H9 (cell line): Measurements from ENCODE around the gene GALNT10. TPM values are rescaled to one million over a fixed set of nuclear protein-coding genes. Genes with fewer than 3 reads are reported as not detected.

Experiments
- DNase-seq: peaks from one replicate; pipeline ENCODE4 v3.0.0-alpha.2; 2017
- H2AFZ ChIP-seq: one replicate; pipeline ENCODE4 v1.6.1; 2013; ENCODE audit warnings: mild to moderate bottlenecking, low read length, control low read depth, moderate library complexity
- H2AK5ac ChIP-seq: 2 replicates; pipeline ENCODE4 v1.6.1; 2013; ENCODE audit warnings: low read length, control low read depth, mixed read lengths; ENCODE audit not compliant: insufficient read length
- H2BK120ac ChIP-seq: one replicate; pipeline ENCODE4 v1.6.1; 2013; ENCODE audit warnings: low read depth, mild to moderate bottlenecking, low read length, control low read depth, inconsistent platforms; ENCODE audit not compliant: poor library complexity, severe bottlenecking
- H2BK12ac ChIP-seq: 2 replicates; pipeline ENCODE4 v1.6.1; 2013; ENCODE audit warnings: low read length, control low read depth, mixed read lengths, low read depth; ENCODE audit not compliant: insufficient read length
- H2BK15ac ChIP-seq: 2 replicates; pipeline ENCODE4 v1.6.1; 2013; ENCODE audit warnings: low read depth, low read length, control low read depth
- H2BK20ac ChIP-seq: one replicate; pipeline ENCODE4 v1.6.1; 2013; ENCODE audit warnings: low read depth, mild to moderate bottlenecking, low read length, control low read depth, inconsistent platforms; ENCODE audit not compliant: poor library complexity, severe bottlenecking
- H2BK5ac ChIP-seq: 2 replicates; pipeline ENCODE4 v1.6.1; 2013; ENCODE audit warnings: low read length, control low read depth, mixed read lengths; ENCODE audit not compliant: insufficient read length
- H3K14ac ChIP-seq: 2 replicates; pipeline ENCODE4 v1.6.1; 2013; ENCODE audit warnings: low read length, control low read depth; ENCODE audit not compliant: insufficient read depth
- H3K18ac ChIP-seq: 2 replicates; pipeline ENCODE4 v1.6.1; 2013; ENCODE audit warnings: low read depth, mild to moderate bottlenecking, mixed read lengths, low read length, control low read depth; ENCODE audit not compliant: insufficient read length
- H3K23ac ChIP-seq: 2 replicates; pipeline ENCODE4 v1.6.1; 2013; ENCODE audit warnings: low read length, control low read depth, mixed read lengths, low read depth; ENCODE audit not compliant: insufficient read length
- H3K23me2 ChIP-seq: 2 replicates; pipeline ENCODE4 v1.6.1; 2013; ENCODE audit warnings: low read depth, mild to moderate bottlenecking, mixed read lengths, low read length, control low read depth; ENCODE audit not compliant: insufficient read length, poor library complexity, severe bottlenecking
- H3K27ac ChIP-seq: 2 replicates; pipeline ENCODE4 v1.5.1; 2013; ENCODE audit warnings: low read length, control low read depth, mixed read lengths, low read depth; ENCODE audit not compliant: insufficient read length
- H3K27me3 ChIP-seq: 2 replicates; pipeline ENCODE4 v1.6.1; 2013; ENCODE audit warnings: low read length, control low read depth, inconsistent platforms; ENCODE audit not compliant: insufficient read depth
- H3K4ac ChIP-seq: 2 replicates; pipeline ENCODE4 v1.6.1; 2013; ENCODE audit warnings: low read depth, mild to moderate bottlenecking, control low read depth, inconsistent platforms, low read length, moderate library complexity
- H3K4me1 ChIP-seq: 2 replicates; pipeline ENCODE4 v1.6.1; 2013; ENCODE audit warnings: low read length, control low read depth, inconsistent platforms; ENCODE audit not compliant: insufficient read depth
- H3K4me2 ChIP-seq: 2 replicates; pipeline ENCODE4 v1.6.1; 2013; ENCODE audit warnings: low read length, control low read depth, mixed read lengths; ENCODE audit not compliant: insufficient read length, insufficient read depth
- H3K56ac ChIP-seq: 2 replicates; pipeline ENCODE4 v1.6.1; 2013; ENCODE audit warnings: low read depth, mild to moderate bottlenecking, mixed read lengths, low read length, control low read depth; ENCODE audit not compliant: insufficient read length
- H3K79me1 ChIP-seq: 2 replicates; pipeline ENCODE4 v1.6.1; 2013; ENCODE audit warnings: low read depth, mild to moderate bottlenecking, moderate library complexity, low read length, control low read depth, inconsistent platforms; ENCODE audit not compliant: insufficient read depth, poor library complexity, severe bottlenecking
- H3K79me2 ChIP-seq: 2 replicates; pipeline ENCODE4 v1.6.1; 2013; ENCODE audit warnings: low read length, control low read depth, inconsistent platforms; ENCODE audit not compliant: insufficient read depth
- H3K9ac ChIP-seq: 2 replicates; pipeline ENCODE4 v1.6.1; 2013; ENCODE audit warnings: low read length, control low read depth, mixed read lengths; ENCODE audit not compliant: insufficient read length; ENCODE audit errors: extremely low read depth
- H3K9me3 ChIP-seq: one replicate; pipeline ENCODE4 v1.6.1; 2013; ENCODE audit warnings: low read depth, low read length, inconsistent platforms; ENCODE audit not compliant: control insufficient read depth
- H3T11ph ChIP-seq: one replicate; pipeline ENCODE4 v1.6.1; 2013; ENCODE audit warnings: mild to moderate bottlenecking, low read length, control low read depth, inconsistent platforms
- H4K20me1 ChIP-seq: one replicate; pipeline ENCODE4 v1.6.1; 2013; ENCODE audit not compliant: control insufficient read depth, insufficient read length, insufficient read depth
- H4K5ac ChIP-seq: 2 replicates; pipeline ENCODE4 v1.6.1; 2013; ENCODE audit warnings: low read depth, mild to moderate bottlenecking, mixed read lengths, low read length, control low read depth; ENCODE audit not compliant: insufficient read length
- H4K8ac ChIP-seq: replicated peaks from 2 replicates; pipeline ENCODE4 v1.6.1; 2013; ENCODE audit warnings: low read length, control low read depth, mixed read lengths, low read depth; ENCODE audit not compliant: insufficient read length
- H4K91ac ChIP-seq: 2 replicates; pipeline ENCODE4 v1.6.1; 2013; ENCODE audit warnings: low read depth, mild to moderate bottlenecking, moderate library complexity, mixed read lengths, low read length, control low read depth; ENCODE audit not compliant: insufficient read length
- H3K27ac Mint-ChIP-seq, 3 experiments: 2 replicates in 2 of 3; 3 replicates in 1 of 3; pipeline ENCODE4 v1.8.0; 2020 to 2021; ENCODE audit warnings: mixed read lengths in 3 of 3, mild to moderate bottlenecking in 1 of 3, moderate library complexity in 1 of 3
- H3K27me3 Mint-ChIP-seq: 2 replicates; pipeline ENCODE4 v1.8.0; 2021; ENCODE audit warnings: low read depth, mild to moderate bottlenecking, moderate library complexity, mixed read lengths
- H3K36me3 Mint-ChIP-seq, 3 experiments: 2 replicates in 2 of 3; 3 replicates in 1 of 3; pipeline ENCODE4 v1.8.0; 2020 to 2021; ENCODE audit warnings: low read depth in 3 of 3, mixed read lengths in 3 of 3; ENCODE audit not compliant: insufficient read depth in 1 of 3
- H3K4me1 Mint-ChIP-seq, 2 experiments: 2 replicates each; pipeline ENCODE4 v1.8.0; 2020; ENCODE audit warnings: mixed read lengths in 2 of 2
- H3K4me3 Mint-ChIP-seq, 2 experiments: 2 replicates in 1 of 2; 3 replicates in 1 of 2; pipeline ENCODE4 v1.8.0; 2020 to 2021; ENCODE audit warnings: mild to moderate bottlenecking in 2 of 2, mixed read lengths in 2 of 2, moderate library complexity in 1 of 2
- H3K9me3 Mint-ChIP-seq, 2 experiments: 2 replicates in 1 of 2; 3 replicates in 1 of 2; pipeline ENCODE4 v1.8.0; 2020; ENCODE audit warnings: mild to moderate bottlenecking in 2 of 2, mixed read lengths in 2 of 2, moderate library complexity in 1 of 2
- CTCF ChIP-seq: fragments of 200-600 bp; sonication (generic); conservative IDR thresholded peaks from 3 replicates; pipeline ENCODE4 v1.8.0; 2021; ENCODE audit warnings: antibody characterized with exemption, mild to moderate bottlenecking
- WGBS: extraction: QIAGEN DNeasy Blood & Tissue Kit; methylation state at CpG from one replicate; pipeline ENCODE4 v1.1.7; 2013; ENCODE audit warnings: missing lambda C conversion rate, low lambda C conversion rate, mixed read lengths; ENCODE audit not compliant: insufficient read length; ENCODE audit errors: extremely low coverage; 5-methylcytosine and 5-hydroxymethylcytosine counted together
- total RNA-seq: library from RNA; stranded (reverse); gene quantifications from 2 replicates; pipeline ENCODE4 v1.2.1, GENCODE V29; 2021

The GALNT10 gene
- total RNA-seq, 1 experiment from 2014 or later, result 15.4 TPM

DNA sequence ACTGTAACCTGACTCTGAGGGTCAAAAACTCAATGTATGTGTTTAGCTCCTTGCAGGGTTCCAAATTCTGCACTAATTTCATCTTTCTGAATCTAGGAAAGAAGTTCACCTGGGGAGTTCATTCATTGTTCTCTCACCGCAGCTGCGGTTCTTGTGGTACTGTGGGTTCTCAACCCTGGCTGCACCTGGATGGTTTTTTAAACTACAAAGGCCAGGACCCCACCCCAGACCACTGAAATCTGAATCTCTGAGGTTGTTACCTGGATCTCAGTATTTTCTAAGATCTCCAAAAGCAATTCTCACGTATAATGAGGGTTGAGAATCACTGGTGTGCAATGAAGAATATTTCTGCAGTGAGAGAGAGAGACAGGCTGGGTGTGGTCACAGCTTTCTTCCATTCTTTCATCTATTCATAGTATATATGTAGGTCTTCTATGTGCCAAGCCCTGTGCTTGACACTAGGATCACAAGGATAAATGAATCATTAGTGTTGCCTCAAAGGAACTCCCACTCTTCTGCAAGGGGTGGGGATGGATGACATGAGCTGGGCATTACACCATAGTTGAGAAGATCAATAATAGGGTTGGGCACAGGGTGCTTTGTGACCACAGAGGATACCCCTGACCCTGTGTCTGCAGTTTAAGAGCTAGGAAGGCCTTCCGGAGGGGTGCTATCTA is 109.8 kb downstream of the GALNT10 start:
- no peak overlapping the region for H3K27ac ChIP-seq
- H4K91ac ChIP-seq, result no peak overlapping the region
- no peaks in the 10 kb centered on the region for H4K20me1 ChIP-seq
- H2BK120ac ChIP-seq, result no peak overlapping the region
- no peak overlapping the region for H4K8ac ChIP-seq
- H3K79me2 ChIP-seq, result no peaks in the 10 kb centered on the region
- H3K9ac ChIP-seq, result no peak overlapping the region
- peaks cover 0 to 11% (median 3%) of the 10 kb centered on the region in 3 experiments; a peak in 4 of 7 replicates for H3K36me3 Mint-ChIP-seq
- no peak overlapping the region for H3K4me2 ChIP-seq
- no peak overlapping the region for H2AFZ ChIP-seq
- no peaks in the 10 kb centered on the region for H3K23me2 ChIP-seq
- no peaks in the 10 kb centered on the region for H3K4me1 ChIP-seq
- no peak overlapping the region for H2BK20ac ChIP-seq
- WGBS, result no CpG with 5 or more reads among the region's 4 CpGs
- no peak overlapping the region for H3K27ac Mint-ChIP-seq
- H3K9me3 ChIP-seq, result no peaks in the 10 kb centered on the region
- no peak overlapping the region for H3K56ac ChIP-seq
- no peaks in the 10 kb centered on the region; a peak in 1 of 5 replicates for H3K9me3 Mint-ChIP-seq
- no peak overlapping the region for H3K14ac ChIP-seq
- no peak overlapping the region for H2AK5ac ChIP-seq
- no peak overlapping the region for H2BK12ac ChIP-seq
- no peaks in the 10 kb centered on the region for H3K27me3 Mint-ChIP-seq
- H4K5ac ChIP-seq, result no peak overlapping the region
- H3K27me3 ChIP-seq, result no peaks in the 10 kb centered on the region
- no peak overlapping the region for H3K4ac ChIP-seq
- H3K4me1 Mint-ChIP-seq, result no peaks in the 10 kb centered on the region
- no peak for DNase-seq
- no peak overlapping the region for H3K4me3 Mint-ChIP-seq
- H3T11ph ChIP-seq, result no peak overlapping the region
- H3K18ac ChIP-seq, result no peak overlapping the region
- H2BK5ac ChIP-seq, result no peak overlapping the region
- TF ChIP-seq CTCF, result no peak
- H2BK15ac ChIP-seq, result no peak overlapping the region
- no peak overlapping the region for H3K23ac ChIP-seq
- no peaks in the 10 kb centered on the region for H3K79me1 ChIP-seq
